Muscle of arm (tissue), 12 donors: ENCODE measurements around the gene TMEFF2. TPM values are rescaled to one million over a fixed set of nuclear protein-coding genes. Genes with fewer than 3 reads are reported as not detected.

Source experiments
- DNase-seq: peaks from one replicate; pipeline ENCODE4 v3.0.0-alpha.2; 2013
- polyA plus RNA-seq, 12 donors: library from polyadenylated mRNA; unstranded; fragments of 120-200 nt; gene quantifications; one replicate each; pipeline ENCODE4 v1.2.1, GENCODE V29; 2013; ENCODE audit not compliant: insufficient read length in 12 of 12

TMEFF2 gene
- polyA plus RNA-seq, 12 donors, result 13.7 to 33.3 (median 26.2) TPM; not detected in 1

GRCh38 chr2:192072261-192072660 is 122.5 kb downstream of the TMEFF2 start:
- no peak for DNase-seq

- no peak for DNase-seq
Measured at GRCh38 chr2:192070099-192070498, 124.6 kb downstream of the TMEFF2 start.

GRCh38 chr2:192069417-192069816 is 125.3 kb downstream of the TMEFF2 start:
- no peak for DNase-seq

- no peak for DNase-seq
Measured at GRCh38 chr2:192068966-192069365, 125.8 kb downstream of the TMEFF2 start.

- DNase-seq, result no peak
Measured at GRCh38 chr2:192067631-192068030, 127.1 kb downstream of the TMEFF2 start.

- DNase-seq, result no peak
Measured at GRCh38 chr2:192064459-192064858, 130.3 kb downstream of the TMEFF2 start.

- DNase-seq, result no peak
Measured at GRCh38 chr2:192060161-192060560, 134.6 kb downstream of the TMEFF2 start.

- DNase-seq, result no peak
Measured at GRCh38 chr2:192059266-192059665, 135.5 kb downstream of the TMEFF2 start.

GRCh38 chr2:192053921-192054320 is 140.8 kb downstream of the TMEFF2 start:
- DNase-seq, result no peak

GRCh38 chr2:192051533-192051932 is 143.2 kb downstream of the TMEFF2 start:
- DNase-seq, result no peak

GRCh38 chr2:192049362-192049761 is 145.4 kb downstream of the TMEFF2 start:
- no peak for DNase-seq

- no peak for DNase-seq
Measured at GRCh38 chr2:192047315-192048107, 147.2 kb downstream of the TMEFF2 start.

GRCh38 chr2:192044496-192044895 is 150.2 kb downstream of the TMEFF2 start:
- no peak for DNase-seq

GRCh38 chr2:192043216-192043870 is 151.4 kb downstream of the TMEFF2 start:
- DNase-seq, result no peak

GRCh38 chr2:192042126-192042525 is 152.6 kb downstream of the TMEFF2 start:
- DNase-seq, result no peak

GRCh38 chr2:192038110-192038509 is 156.6 kb downstream of the TMEFF2 start:
- DNase-seq, result no peak

GRCh38 chr2:192035731-192036442 is 158.8 kb downstream of the TMEFF2 start:
- DNase-seq, result no peak

GRCh38 chr2:192030856-192031255 is 163.9 kb downstream of the TMEFF2 start:
- no peak for DNase-seq

GRCh38 chr2:192030289-192030688 is 164.4 kb downstream of the TMEFF2 start:
- no peak for DNase-seq

GRCh38 chr2:192029089-192029488 is 165.6 kb downstream of the TMEFF2 start:
- DNase-seq, result no peak

GRCh38 chr2:192026825-192027120 is 168.0 kb downstream of the TMEFF2 start:
- DNase-seq, result no peak

GRCh38 chr2:192026059-192026824 is 168.5 kb downstream of the TMEFF2 start:
- DNase-seq, result peak; percentile 24
